ENCODE results near the gene NYAP1.
"Not testable (repeated sequence)": the region's sequence is repeated elsewhere in the genome, so short reads cannot be mapped to it uniquely, and the experiment has no call there.

Gene NYAP1

GRCh38 chr7:100452513-100452912 lies 31.2 kb upstream of the NYAP1 start:
- TF ChIP-seq CTCF (IDR thresholded peaks at IDR 0.05): no peak
- no peak overlapping the region for H3K4me3 ChIP-seq
- no peak overlapping the region for H3K27ac ChIP-seq
- no peak for DNase-seq (ENCODE audit: low spot score)

GRCh38 chr7:100453854-100454253 lies 29.9 kb upstream of the NYAP1 start:
- DNase-seq (ENCODE audit: low spot score); H3K27ac ChIP-seq; H3K4me3 ChIP-seq: not testable (repeated sequence)

GRCh38 chr7:100455206-100455605 lies 28.5 kb upstream of the NYAP1 start:
- H3K4me3 ChIP-seq: no peak overlapping the region
- DNase-seq (ENCODE audit: low spot score): no peak
- TF ChIP-seq CTCF (IDR thresholded peaks at IDR 0.05): no peak

GRCh38 chr7:100456562-100456961 lies 27.2 kb upstream of the NYAP1 start:
- H3K27ac ChIP-seq: no peak overlapping the region
- no peak overlapping the region for H3K4me3 ChIP-seq
- no peak for TF ChIP-seq CTCF (IDR thresholded peaks at IDR 0.05)
- DNase-seq (ENCODE audit: low spot score): no peak

More at GRCh38 chr7:100455206-100455605, 28.5 kb upstream of the NYAP1 start:
- no peak overlapping the region for H3K27ac ChIP-seq

GRCh38 chr7:100457033-100457432 lies 26.7 kb upstream of the NYAP1 start:
- Histone ChIP-seq H3K27ac (no peak overlapping the region), H3K4me3 (no peak overlapping the region)
- no peak for DNase-seq (ENCODE audit: low spot score)
- no peak for TF ChIP-seq CTCF (IDR thresholded peaks at IDR 0.05)

- H3K4me3 ChIP-seq: no peak within 1 kb of the TSS
- TF ChIP-seq CTCF (IDR thresholded peaks at IDR 0.05): no peak
- DNase-seq (ENCODE audit: low spot score): no peak
- H3K27ac ChIP-seq: no peak within 1 kb of the TSS
Measured at GRCh38 chr7:100464210-100464660, 19.5 kb upstream of the NYAP1 start, which contains the start of gene SPACDR. SPACDR (minus strand) TSS chr7:100464260; CDS start chr7:100464025, 235 bp downstream.

- Histone ChIP-seq H3K4me3 (no peak overlapping the region), H3K27ac (no peak overlapping the region)
- no peak for DNase-seq (ENCODE audit: low spot score)
- no peak for TF ChIP-seq CTCF (IDR thresholded peaks at IDR 0.05)
Measured at GRCh38 chr7:100464791-100465190, 18.9 kb upstream of the NYAP1 start.

- no peak for DNase-seq (ENCODE audit: low spot score)
- TF ChIP-seq CTCF (IDR thresholded peaks at IDR 0.05): no peak
- Histone ChIP-seq H3K27ac (no peak overlapping the region), H3K4me3 (no peak overlapping the region)
Measured at GRCh38 chr7:100465299-100465698, 18.4 kb upstream of the NYAP1 start.
